H9 (cell line): Measurements from ENCODE around the gene PAX3. TPM values are rescaled to one million over a fixed set of nuclear protein-coding genes. Genes with fewer than 3 reads are reported as not detected.

ENCODE experiments used
- DNase-seq: peaks from one replicate; pipeline ENCODE4 v3.0.0-alpha.2; 2017
- H2AFZ ChIP-seq: one replicate; pipeline ENCODE4 v1.6.1; 2013; ENCODE audit warnings: mild to moderate bottlenecking, low read length, control low read depth, moderate library complexity
- H2AK5ac ChIP-seq: 2 replicates; pipeline ENCODE4 v1.6.1; 2013; ENCODE audit warnings: low read length, control low read depth, mixed read lengths; ENCODE audit not compliant: insufficient read length
- H2BK120ac ChIP-seq: one replicate; pipeline ENCODE4 v1.6.1; 2013; ENCODE audit warnings: low read depth, mild to moderate bottlenecking, low read length, control low read depth, inconsistent platforms; ENCODE audit not compliant: poor library complexity, severe bottlenecking
- H2BK12ac ChIP-seq: 2 replicates; pipeline ENCODE4 v1.6.1; 2013; ENCODE audit warnings: low read length, control low read depth, mixed read lengths, low read depth; ENCODE audit not compliant: insufficient read length
- H2BK15ac ChIP-seq: 2 replicates; pipeline ENCODE4 v1.6.1; 2013; ENCODE audit warnings: low read depth, low read length, control low read depth
- H2BK20ac ChIP-seq: one replicate; pipeline ENCODE4 v1.6.1; 2013; ENCODE audit warnings: low read depth, mild to moderate bottlenecking, low read length, control low read depth, inconsistent platforms; ENCODE audit not compliant: poor library complexity, severe bottlenecking
- H2BK5ac ChIP-seq: 2 replicates; pipeline ENCODE4 v1.6.1; 2013; ENCODE audit warnings: low read length, control low read depth, mixed read lengths; ENCODE audit not compliant: insufficient read length
- H3K14ac ChIP-seq: 2 replicates; pipeline ENCODE4 v1.6.1; 2013; ENCODE audit warnings: low read length, control low read depth; ENCODE audit not compliant: insufficient read depth
- H3K18ac ChIP-seq: 2 replicates; pipeline ENCODE4 v1.6.1; 2013; ENCODE audit warnings: low read depth, mild to moderate bottlenecking, mixed read lengths, low read length, control low read depth; ENCODE audit not compliant: insufficient read length
- H3K23ac ChIP-seq: 2 replicates; pipeline ENCODE4 v1.6.1; 2013; ENCODE audit warnings: low read length, control low read depth, mixed read lengths, low read depth; ENCODE audit not compliant: insufficient read length
- H3K23me2 ChIP-seq: 2 replicates; pipeline ENCODE4 v1.6.1; 2013; ENCODE audit warnings: low read depth, mild to moderate bottlenecking, mixed read lengths, low read length, control low read depth; ENCODE audit not compliant: insufficient read length, poor library complexity, severe bottlenecking
- H3K27ac ChIP-seq: 2 replicates; pipeline ENCODE4 v1.5.1; 2013; ENCODE audit warnings: low read length, control low read depth, mixed read lengths, low read depth; ENCODE audit not compliant: insufficient read length
- H3K27me3 ChIP-seq: 2 replicates; pipeline ENCODE4 v1.6.1; 2013; ENCODE audit warnings: low read length, control low read depth, inconsistent platforms; ENCODE audit not compliant: insufficient read depth
- H3K4ac ChIP-seq: 2 replicates; pipeline ENCODE4 v1.6.1; 2013; ENCODE audit warnings: low read depth, mild to moderate bottlenecking, control low read depth, inconsistent platforms, low read length, moderate library complexity
- H3K4me1 ChIP-seq: 2 replicates; pipeline ENCODE4 v1.6.1; 2013; ENCODE audit warnings: low read length, control low read depth, inconsistent platforms; ENCODE audit not compliant: insufficient read depth
- H3K4me2 ChIP-seq: 2 replicates; pipeline ENCODE4 v1.6.1; 2013; ENCODE audit warnings: low read length, control low read depth, mixed read lengths; ENCODE audit not compliant: insufficient read length, insufficient read depth
- H3K56ac ChIP-seq: 2 replicates; pipeline ENCODE4 v1.6.1; 2013; ENCODE audit warnings: low read depth, mild to moderate bottlenecking, mixed read lengths, low read length, control low read depth; ENCODE audit not compliant: insufficient read length
- H3K79me1 ChIP-seq: 2 replicates; pipeline ENCODE4 v1.6.1; 2013; ENCODE audit warnings: low read depth, mild to moderate bottlenecking, moderate library complexity, low read length, control low read depth, inconsistent platforms; ENCODE audit not compliant: insufficient read depth, poor library complexity, severe bottlenecking
- H3K79me2 ChIP-seq: 2 replicates; pipeline ENCODE4 v1.6.1; 2013; ENCODE audit warnings: low read length, control low read depth, inconsistent platforms; ENCODE audit not compliant: insufficient read depth
- H3K9ac ChIP-seq: 2 replicates; pipeline ENCODE4 v1.6.1; 2013; ENCODE audit warnings: low read length, control low read depth, mixed read lengths; ENCODE audit not compliant: insufficient read length; ENCODE audit errors: extremely low read depth
- H3K9me3 ChIP-seq: one replicate; pipeline ENCODE4 v1.6.1; 2013; ENCODE audit warnings: low read depth, low read length, inconsistent platforms; ENCODE audit not compliant: control insufficient read depth
- H3T11ph ChIP-seq: one replicate; pipeline ENCODE4 v1.6.1; 2013; ENCODE audit warnings: mild to moderate bottlenecking, low read length, control low read depth, inconsistent platforms
- H4K20me1 ChIP-seq: one replicate; pipeline ENCODE4 v1.6.1; 2013; ENCODE audit not compliant: control insufficient read depth, insufficient read length, insufficient read depth
- H4K5ac ChIP-seq: 2 replicates; pipeline ENCODE4 v1.6.1; 2013; ENCODE audit warnings: low read depth, mild to moderate bottlenecking, mixed read lengths, low read length, control low read depth; ENCODE audit not compliant: insufficient read length
- H4K8ac ChIP-seq: replicated peaks from 2 replicates; pipeline ENCODE4 v1.6.1; 2013; ENCODE audit warnings: low read length, control low read depth, mixed read lengths, low read depth; ENCODE audit not compliant: insufficient read length
- H4K91ac ChIP-seq: 2 replicates; pipeline ENCODE4 v1.6.1; 2013; ENCODE audit warnings: low read depth, mild to moderate bottlenecking, moderate library complexity, mixed read lengths, low read length, control low read depth; ENCODE audit not compliant: insufficient read length
- H3K27ac Mint-ChIP-seq, 3 experiments: 2 replicates in 2 of 3; 3 replicates in 1 of 3; pipeline ENCODE4 v1.8.0; 2020 to 2021; ENCODE audit warnings: mixed read lengths in 3 of 3, mild to moderate bottlenecking in 1 of 3, moderate library complexity in 1 of 3
- H3K27me3 Mint-ChIP-seq: 2 replicates; pipeline ENCODE4 v1.8.0; 2021; ENCODE audit warnings: low read depth, mild to moderate bottlenecking, moderate library complexity, mixed read lengths
- H3K36me3 Mint-ChIP-seq, 3 experiments: 2 replicates in 2 of 3; 3 replicates in 1 of 3; pipeline ENCODE4 v1.8.0; 2020 to 2021; ENCODE audit warnings: low read depth in 3 of 3, mixed read lengths in 3 of 3; ENCODE audit not compliant: insufficient read depth in 1 of 3
- H3K4me1 Mint-ChIP-seq, 2 experiments: 2 replicates each; pipeline ENCODE4 v1.8.0; 2020; ENCODE audit warnings: mixed read lengths in 2 of 2
- H3K4me3 Mint-ChIP-seq, 2 experiments: 2 replicates in 1 of 2; 3 replicates in 1 of 2; pipeline ENCODE4 v1.8.0; 2020 to 2021; ENCODE audit warnings: mild to moderate bottlenecking in 2 of 2, mixed read lengths in 2 of 2, moderate library complexity in 1 of 2
- H3K9me3 Mint-ChIP-seq, 2 experiments: 2 replicates in 1 of 2; 3 replicates in 1 of 2; pipeline ENCODE4 v1.8.0; 2020; ENCODE audit warnings: mild to moderate bottlenecking in 2 of 2, mixed read lengths in 2 of 2, moderate library complexity in 1 of 2
- WGBS: extraction: QIAGEN DNeasy Blood & Tissue Kit; methylation state at CpG from one replicate; pipeline ENCODE4 v1.1.7; 2013; ENCODE audit warnings: missing lambda C conversion rate, low lambda C conversion rate, mixed read lengths; ENCODE audit not compliant: insufficient read length; ENCODE audit errors: extremely low coverage; 5-methylcytosine and 5-hydroxymethylcytosine counted together
- total RNA-seq: library from RNA; stranded (reverse); gene quantifications from 2 replicates; pipeline ENCODE4 v1.2.1, GENCODE V29; 2021
- TF ChIP-seq, protein P1 (sequence below): fragments of 200-600 bp; sonication (generic); conservative IDR thresholded peaks from 3 replicates; pipeline ENCODE4 v1.8.0; 2021; ENCODE audit warnings: antibody characterized with exemption, mild to moderate bottlenecking

Gene PAX3
- total RNA-seq, 1 experiment from 2014 or later = not detected

DNA sequence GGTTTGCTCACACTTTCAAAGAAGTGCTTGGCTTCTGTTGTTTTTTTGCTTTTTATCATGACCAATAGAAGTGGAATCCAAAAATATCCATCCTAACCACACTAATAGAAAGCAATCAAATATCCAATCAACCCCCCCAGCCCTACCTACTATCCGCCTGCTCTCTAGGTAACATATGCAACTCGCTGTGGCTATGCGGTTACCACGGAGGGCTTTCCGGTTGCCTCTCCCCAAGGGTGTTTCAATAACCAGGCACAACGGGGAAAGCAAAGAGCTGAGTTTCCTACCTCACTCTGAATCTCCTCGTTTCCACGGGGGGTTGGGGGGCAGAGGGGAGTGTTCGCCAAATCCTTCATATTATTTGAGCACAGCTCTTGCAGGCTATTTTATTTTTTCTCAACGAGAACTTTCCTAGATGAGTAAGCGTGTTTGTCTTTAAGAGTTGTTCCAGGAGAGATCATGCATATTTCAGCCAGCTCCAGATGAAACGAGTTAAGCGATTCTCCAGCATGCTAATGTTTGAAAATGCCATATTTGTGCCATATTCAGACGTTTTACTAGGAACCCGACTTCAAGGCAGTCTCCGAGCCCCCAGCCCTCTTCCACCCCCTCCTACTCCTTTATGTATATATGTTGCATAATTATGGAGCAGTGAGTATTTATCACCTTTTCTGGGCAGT is 30.3 kb downstream of the PAX3 start:
- no peak for DNase-seq
- H2BK120ac ChIP-seq = no peak overlapping the region
- H3K27me3 ChIP-seq = no peaks in the 10 kb centered on the region
- no peak overlapping the region for H3K4ac ChIP-seq
- H2BK15ac ChIP-seq = no peak overlapping the region
- no peaks in the 10 kb centered on the region for H3K79me1 ChIP-seq
- H2BK5ac ChIP-seq = no peak overlapping the region
- no peak overlapping the region for H3K27ac ChIP-seq
- no peak overlapping the region for H3K9ac ChIP-seq
- H3K9me3 Mint-ChIP-seq = peaks cover 3 to 6% of the 10 kb centered on the region in 2 experiments; a peak in 1 of 5 replicates
- H3K36me3 Mint-ChIP-seq = peaks cover 0 to 5% (median 4%) of the 10 kb centered on the region in 3 experiments; a peak in 3 of 7 replicates
- WGBS = no CpG with 5 or more reads among the region's 16 CpGs
- no peak overlapping the region for H3T11ph ChIP-seq
- H2AK5ac ChIP-seq = no peak overlapping the region
- no peak overlapping the region for H3K18ac ChIP-seq
- no peaks in the 10 kb centered on the region for H3K23me2 ChIP-seq
- peaks cover 1% of the 10 kb centered on the region; the same call in 1 of the 2 replicates for H3K4me1 ChIP-seq
- no peak overlapping the region for H4K8ac ChIP-seq
- H3K4me2 ChIP-seq = no peak overlapping the region
- no peaks in the 10 kb centered on the region for H3K79me2 ChIP-seq
- no peaks in the 10 kb centered on the region for H4K20me1 ChIP-seq
- no peak overlapping the region for H4K5ac ChIP-seq
- H3K4me1 Mint-ChIP-seq = peaks cover 30 to 44% of the 10 kb centered on the region in 2 experiments
- H3K14ac ChIP-seq = no peak overlapping the region
- TF ChIP-seq, protein P1, sequence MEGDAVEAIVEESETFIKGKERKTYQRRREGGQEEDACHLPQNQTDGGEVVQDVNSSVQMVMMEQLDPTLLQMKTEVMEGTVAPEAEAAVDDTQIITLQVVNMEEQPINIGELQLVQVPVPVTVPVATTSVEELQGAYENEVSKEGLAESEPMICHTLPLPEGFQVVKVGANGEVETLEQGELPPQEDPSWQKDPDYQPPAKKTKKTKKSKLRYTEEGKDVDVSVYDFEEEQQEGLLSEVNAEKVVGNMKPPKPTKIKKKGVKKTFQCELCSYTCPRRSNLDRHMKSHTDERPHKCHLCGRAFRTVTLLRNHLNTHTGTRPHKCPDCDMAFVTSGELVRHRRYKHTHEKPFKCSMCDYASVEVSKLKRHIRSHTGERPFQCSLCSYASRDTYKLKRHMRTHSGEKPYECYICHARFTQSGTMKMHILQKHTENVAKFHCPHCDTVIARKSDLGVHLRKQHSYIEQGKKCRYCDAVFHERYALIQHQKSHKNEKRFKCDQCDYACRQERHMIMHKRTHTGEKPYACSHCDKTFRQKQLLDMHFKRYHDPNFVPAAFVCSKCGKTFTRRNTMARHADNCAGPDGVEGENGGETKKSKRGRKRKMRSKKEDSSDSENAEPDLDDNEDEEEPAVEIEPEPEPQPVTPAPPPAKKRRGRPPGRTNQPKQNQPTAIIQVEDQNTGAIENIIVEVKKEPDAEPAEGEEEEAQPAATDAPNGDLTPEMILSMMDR = no peak
- peaks cover 87% of the 10 kb centered on the region for H3K27me3 Mint-ChIP-seq
- H4K91ac ChIP-seq = no peak overlapping the region
- H2AFZ ChIP-seq = no peak overlapping the region
- no peak overlapping the region for H3K27ac Mint-ChIP-seq
- H2BK12ac ChIP-seq = no peak overlapping the region
- no peaks in the 10 kb centered on the region for H3K9me3 ChIP-seq
- no peak overlapping the region for H2BK20ac ChIP-seq
- H3K56ac ChIP-seq = no peak overlapping the region
- no peak overlapping the region for H3K4me3 Mint-ChIP-seq
- H3K23ac ChIP-seq = no peak overlapping the region
